HepG2 (cell line): Measurements from ENCODE around the gene TEX19. TPM values are rescaled to one million over a fixed set of nuclear protein-coding genes. Genes with fewer than 3 reads are reported as not detected.

Experiments used
- TGIF2 ChIP-seq: IDR thresholded peaks from 2 replicates; pipeline ENCODE4 v1.6.1; 2016; ENCODE audit warnings: control low read depth, missing compliant biosample characterization
- ZNF318 ChIP-seq: sonication (generic); formaldehyde crosslinking; IDR thresholded peaks from 2 replicates; pipeline ENCODE4 v1.4.0; 2020; ENCODE audit warnings: mild to moderate bottlenecking, missing genetic modification reagents
- ZNF569 ChIP-seq: sonication (generic); formaldehyde crosslinking; IDR thresholded peaks from 2 replicates; pipeline ENCODE4 v1.5.0; 2020; ENCODE audit warnings: mild to moderate bottlenecking, missing genetic modification reagents, moderate library complexity, borderline replicate concordance
- polyA plus RNA-seq, 8 experiments: library from polyadenylated mRNA; depleted of rRNA in 3 of 8; stranded (reverse) in 7 of 8; unstranded in 1 of 8; fragments of >200 nt; fragmentation: Illumina TruSeq in 4 of 8; extraction: Trizol in 4 of 8; gene quantifications; 2 replicates each; pipeline versions ENCODE4 v1.2.1 to v1.2.3, GENCODE V29; 2011 to 2016; ENCODE audit warnings: low read depth in 4 of 8, missing spikeins in 1 of 8, mixed read lengths in 1 of 8; ENCODE audit not compliant: insufficient read depth in 1 of 8
- total RNA-seq, 5 experiments: library from RNA; depleted of rRNA; stranded (reverse); fragments of >200 nt; fragmentation: Illumina TruSeq; extraction: Trizol; gene quantifications; 2 replicates each; pipeline ENCODE4 v1.2.3, GENCODE V29; 2016; ENCODE audit warnings: low read depth in 1 of 5

TEX19 gene
- total and polyA plus RNA-seq, 2 of the 13 experiments (the other 11 are each of a cell fraction or from before 2014, with no cell fraction given) = 1.3 to 6.0 TPM

- no peak for TF ChIP-seq ZNF318 (CRISPR knock-in tag)
- TF ChIP-seq ZNF569 (CRISPR knock-in tag) = no peak
- TF ChIP-seq TGIF2 (CRISPR knock-in tag) = no peak
These were observed 14.9 kb downstream of the TEX19 start (continued) for GRCh38 chr17:82373731-82374625.
